ENCODE results near the gene NFE2L3. TPM values are rescaled to one million over a fixed set of nuclear protein-coding genes. Genes with fewer than 3 reads are reported as not detected.

Gene NFE2L3
- total and polyA plus RNA-seq, 9 of the 15 experiments (the other 6 are each of a cell fraction or from before 2014, with no cell fraction given) = 2.9 to 16.9 (median 12.4) TPM

DNA sequence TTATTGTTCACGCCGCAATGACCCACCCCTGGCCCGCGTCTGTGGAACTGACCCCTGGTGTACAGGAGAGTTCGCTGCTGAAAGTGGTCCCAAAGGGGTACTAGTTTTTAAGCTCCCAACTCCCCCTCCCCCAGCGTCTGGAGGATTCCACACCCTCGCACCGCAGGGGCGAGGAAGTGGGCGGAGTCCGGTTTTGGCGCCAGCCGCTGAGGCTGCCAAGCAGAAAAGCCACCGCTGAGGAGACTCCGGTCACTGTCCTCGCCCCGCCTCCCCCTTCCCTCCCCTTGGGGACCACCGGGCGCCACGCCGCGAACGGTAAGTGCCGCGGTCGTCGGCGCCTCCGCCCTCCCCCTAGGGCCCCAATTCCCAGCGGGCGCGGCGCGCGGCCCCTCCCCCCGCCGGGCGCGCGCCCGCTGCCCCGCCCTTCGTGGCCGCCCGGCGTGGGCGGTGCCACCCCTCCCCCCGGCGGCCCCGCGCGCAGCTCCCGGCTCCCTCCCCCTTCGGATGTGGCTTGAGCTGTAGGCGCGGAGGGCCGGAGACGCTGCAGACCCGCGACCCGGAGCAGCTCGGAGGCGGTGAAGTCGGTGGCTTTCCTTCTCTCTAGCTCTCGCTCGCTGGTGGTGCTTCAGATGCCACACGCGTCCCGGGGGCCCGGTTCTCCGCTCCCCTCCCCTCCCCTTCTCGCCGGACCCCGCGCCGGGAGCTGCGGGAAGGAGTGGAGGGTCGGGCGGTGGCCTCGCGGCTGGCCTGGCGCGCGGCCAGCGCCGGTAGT, 49.4 kb downstream of the NFE2L3 start, which contains the start of gene CBX3 (continued):
- TF ChIP-seq ETV6 (IDR thresholded peaks at IDR 0.05; ENCODE audit: borderline replicate concordance in 1 of 2, low read depth in 2 of 2, low read length in 1 of 2) = peak in 1 of 2 experiments; percentile 17; a peak in 1 of 4 replicates
- no peak for TF ChIP-seq ETV6 (CRISPR knock-in tag; IDR thresholded peaks at IDR 0.05; ENCODE audit: borderline replicate concordance)
- TF ChIP-seq ZSCAN32 (CRISPR knock-in tag; IDR thresholded peaks at IDR 0.05) = 0 out of 2 replicates have a peak, but pooled peaks have one; percentile 26
- no peak for TF ChIP-seq PHTF2 (CRISPR knock-in tag; IDR thresholded peaks at IDR 0.05)
- peak; percentile 67 for TF ChIP-seq TAF9B (IDR thresholded peaks at IDR 0.05; ENCODE audit: partially characterized antibody)
- TF ChIP-seq, protein P1, sequence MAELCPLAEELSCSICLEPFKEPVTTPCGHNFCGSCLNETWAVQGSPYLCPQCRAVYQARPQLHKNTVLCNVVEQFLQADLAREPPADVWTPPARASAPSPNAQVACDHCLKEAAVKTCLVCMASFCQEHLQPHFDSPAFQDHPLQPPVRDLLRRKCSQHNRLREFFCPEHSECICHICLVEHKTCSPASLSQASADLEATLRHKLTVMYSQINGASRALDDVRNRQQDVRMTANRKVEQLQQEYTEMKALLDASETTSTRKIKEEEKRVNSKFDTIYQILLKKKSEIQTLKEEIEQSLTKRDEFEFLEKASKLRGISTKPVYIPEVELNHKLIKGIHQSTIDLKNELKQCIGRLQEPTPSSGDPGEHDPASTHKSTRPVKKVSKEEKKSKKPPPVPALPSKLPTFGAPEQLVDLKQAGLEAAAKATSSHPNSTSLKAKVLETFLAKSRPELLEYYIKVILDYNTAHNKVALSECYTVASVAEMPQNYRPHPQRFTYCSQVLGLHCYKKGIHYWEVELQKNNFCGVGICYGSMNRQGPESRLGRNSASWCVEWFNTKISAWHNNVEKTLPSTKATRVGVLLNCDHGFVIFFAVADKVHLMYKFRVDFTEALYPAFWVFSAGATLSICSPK (IDR thresholded peaks at IDR 0.05; ENCODE audit: borderline replicate concordance) = no peak
- TF ChIP-seq CEBPG (CRISPR knock-in tag; IDR thresholded peaks at IDR 0.05) = no peak
- no peak for TF ChIP-seq CEBPG (tag; conservative IDR thresholded peaks at IDR 0.05 in 1 of 2, IDR thresholded peaks at IDR 0.05 in 1 of 2)
- TF ChIP-seq, protein P2, sequence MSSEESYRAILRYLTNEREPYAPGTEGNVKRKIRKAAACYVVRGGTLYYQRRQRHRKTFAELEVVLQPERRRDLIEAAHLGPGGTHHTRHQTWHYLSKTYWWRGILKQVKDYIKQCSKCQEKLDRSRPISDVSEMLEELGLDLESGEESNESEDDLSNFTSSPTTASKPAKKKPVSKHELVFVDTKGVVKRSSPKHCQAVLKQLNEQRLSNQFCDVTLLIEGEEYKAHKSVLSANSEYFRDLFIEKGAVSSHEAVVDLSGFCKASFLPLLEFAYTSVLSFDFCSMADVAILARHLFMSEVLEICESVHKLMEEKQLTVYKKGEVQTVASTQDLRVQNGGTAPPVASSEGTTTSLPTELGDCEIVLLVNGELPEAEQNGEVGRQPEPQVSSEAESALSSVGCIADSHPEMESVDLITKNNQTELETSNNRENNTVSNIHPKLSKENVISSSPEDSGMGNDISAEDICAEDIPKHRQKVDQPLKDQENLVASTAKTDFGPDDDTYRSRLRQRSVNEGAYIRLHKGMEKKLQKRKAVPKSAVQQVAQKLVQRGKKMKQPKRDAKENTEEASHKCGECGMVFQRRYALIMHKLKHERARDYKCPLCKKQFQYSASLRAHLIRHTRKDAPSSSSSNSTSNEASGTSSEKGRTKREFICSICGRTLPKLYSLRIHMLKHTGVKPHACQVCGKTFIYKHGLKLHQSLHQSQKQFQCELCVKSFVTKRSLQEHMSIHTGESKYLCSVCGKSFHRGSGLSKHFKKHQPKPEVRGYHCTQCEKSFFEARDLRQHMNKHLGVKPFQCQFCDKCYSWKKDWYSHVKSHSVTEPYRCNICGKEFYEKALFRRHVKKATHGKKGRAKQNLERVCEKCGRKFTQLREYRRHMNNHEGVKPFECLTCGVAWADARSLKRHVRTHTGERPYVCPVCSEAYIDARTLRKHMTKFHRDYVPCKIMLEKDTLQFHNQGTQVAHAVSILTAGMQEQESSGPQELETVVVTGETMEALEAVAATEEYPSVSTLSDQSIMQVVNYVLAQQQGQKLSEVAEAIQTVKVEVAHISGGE (CRISPR knock-in tag; IDR thresholded peaks at IDR 0.05) = 0 out of 6 replicates have a peak, but pooled peaks of 1 of the 3 experiments have one; percentile 44
- TF ChIP-seq MAZ (CRISPR knock-in tag; conservative IDR thresholded peaks at IDR 0.05 in 1 of 2, IDR thresholded peaks at IDR 0.05 in 1 of 2) = peak; percentile 77 to 86
- TF ChIP-seq PTTG1 (tag; IDR thresholded peaks at IDR 0.05; ENCODE audit: low read depth) = no peak
- peak in 1 of 2 experiments; percentile 46; a peak in 1 of 4 replicates for TF ChIP-seq TEAD1 (CRISPR knock-in tag; IDR thresholded peaks at IDR 0.05)
- TF ChIP-seq WHSC1 (IDR thresholded peaks at IDR 0.05; ENCODE audit: low read length) = no peak
- 0 out of 2 replicates have a peak, but pooled peaks have one; percentile 43 for TF ChIP-seq TRIM28 (IDR thresholded peaks at IDR 0.05)
- peak; percentile 21; the same call in 1 of the 2 replicates for TF ChIP-seq NKRF (IDR thresholded peaks at IDR 0.05; ENCODE audit: borderline replicate concordance)
- TF ChIP-seq, protein P3, sequence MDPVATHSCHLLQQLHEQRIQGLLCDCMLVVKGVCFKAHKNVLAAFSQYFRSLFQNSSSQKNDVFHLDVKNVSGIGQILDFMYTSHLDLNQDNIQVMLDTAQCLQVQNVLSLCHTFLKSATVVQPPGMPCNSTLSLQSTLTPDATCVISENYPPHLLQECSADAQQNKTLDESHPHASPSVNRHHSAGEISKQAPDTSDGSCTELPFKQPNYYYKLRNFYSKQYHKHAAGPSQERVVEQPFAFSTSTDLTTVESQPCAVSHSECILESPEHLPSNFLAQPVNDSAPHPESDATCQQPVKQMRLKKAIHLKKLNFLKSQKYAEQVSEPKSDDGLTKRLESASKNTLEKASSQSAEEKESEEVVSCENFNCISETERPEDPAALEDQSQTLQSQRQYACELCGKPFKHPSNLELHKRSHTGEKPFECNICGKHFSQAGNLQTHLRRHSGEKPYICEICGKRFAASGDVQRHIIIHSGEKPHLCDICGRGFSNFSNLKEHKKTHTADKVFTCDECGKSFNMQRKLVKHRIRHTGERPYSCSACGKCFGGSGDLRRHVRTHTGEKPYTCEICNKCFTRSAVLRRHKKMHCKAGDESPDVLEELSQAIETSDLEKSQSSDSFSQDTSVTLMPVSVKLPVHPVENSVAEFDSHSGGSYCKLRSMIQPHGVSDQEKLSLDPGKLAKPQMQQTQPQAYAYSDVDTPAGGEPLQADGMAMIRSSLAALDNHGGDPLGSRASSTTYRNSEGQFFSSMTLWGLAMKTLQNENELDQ (CRISPR knock-in tag; IDR thresholded peaks at IDR 0.05; ENCODE audit: borderline replicate concordance) = no peak
